ENCODE measurements around the gene IER5. TPM values are rescaled to one million over a fixed set of nuclear protein-coding genes. Genes with fewer than 3 reads are reported as not detected.
"Not testable (repeated sequence)": the region's sequence is repeated elsewhere in the genome, so short reads cannot be mapped to it uniquely, and the experiment has no call there.

The IER5 gene
- total RNA-seq, 4 donors from 2014 or later = 7.2 to 7.8 (median 7.6) TPM

DNA sequence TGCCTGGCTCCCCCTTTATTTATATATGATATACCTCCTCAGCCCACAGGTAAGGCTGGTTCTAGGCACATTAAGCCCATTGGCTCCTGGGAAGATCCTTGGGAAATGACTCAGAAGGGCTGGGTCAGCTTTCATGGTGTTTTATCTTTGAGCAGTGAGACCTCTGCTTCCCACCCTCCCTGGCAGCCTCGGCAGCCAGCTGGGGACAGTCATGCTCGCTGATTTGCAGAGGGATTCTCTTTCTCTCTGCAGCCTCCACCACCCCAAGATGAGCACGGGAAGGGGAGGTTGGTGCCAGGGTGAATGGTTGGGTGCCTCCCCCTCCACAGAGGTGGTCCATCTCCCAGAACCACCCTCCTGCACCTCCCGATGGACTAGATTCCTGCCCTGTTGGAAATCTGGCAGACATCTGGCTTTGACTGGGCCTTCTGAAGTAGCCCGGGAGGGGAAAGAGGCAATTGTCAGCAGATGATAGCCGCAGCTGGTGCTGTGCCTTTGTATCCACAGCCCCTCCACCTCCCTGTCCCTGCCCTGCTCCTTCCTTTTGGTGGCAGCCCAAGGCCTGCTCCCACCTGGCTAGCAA lies 24.6 kb downstream of the IER5 start:
- TF ChIP-seq, protein P1, sequence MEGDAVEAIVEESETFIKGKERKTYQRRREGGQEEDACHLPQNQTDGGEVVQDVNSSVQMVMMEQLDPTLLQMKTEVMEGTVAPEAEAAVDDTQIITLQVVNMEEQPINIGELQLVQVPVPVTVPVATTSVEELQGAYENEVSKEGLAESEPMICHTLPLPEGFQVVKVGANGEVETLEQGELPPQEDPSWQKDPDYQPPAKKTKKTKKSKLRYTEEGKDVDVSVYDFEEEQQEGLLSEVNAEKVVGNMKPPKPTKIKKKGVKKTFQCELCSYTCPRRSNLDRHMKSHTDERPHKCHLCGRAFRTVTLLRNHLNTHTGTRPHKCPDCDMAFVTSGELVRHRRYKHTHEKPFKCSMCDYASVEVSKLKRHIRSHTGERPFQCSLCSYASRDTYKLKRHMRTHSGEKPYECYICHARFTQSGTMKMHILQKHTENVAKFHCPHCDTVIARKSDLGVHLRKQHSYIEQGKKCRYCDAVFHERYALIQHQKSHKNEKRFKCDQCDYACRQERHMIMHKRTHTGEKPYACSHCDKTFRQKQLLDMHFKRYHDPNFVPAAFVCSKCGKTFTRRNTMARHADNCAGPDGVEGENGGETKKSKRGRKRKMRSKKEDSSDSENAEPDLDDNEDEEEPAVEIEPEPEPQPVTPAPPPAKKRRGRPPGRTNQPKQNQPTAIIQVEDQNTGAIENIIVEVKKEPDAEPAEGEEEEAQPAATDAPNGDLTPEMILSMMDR (IDR thresholded peaks at IDR 0.05) = no peak
- no peak for TF ChIP-seq POLR2A (IDR thresholded peaks at IDR 0.05)
- no peak for DNase-seq
- H3K27ac ChIP-seq = no peak overlapping the region

DNA sequence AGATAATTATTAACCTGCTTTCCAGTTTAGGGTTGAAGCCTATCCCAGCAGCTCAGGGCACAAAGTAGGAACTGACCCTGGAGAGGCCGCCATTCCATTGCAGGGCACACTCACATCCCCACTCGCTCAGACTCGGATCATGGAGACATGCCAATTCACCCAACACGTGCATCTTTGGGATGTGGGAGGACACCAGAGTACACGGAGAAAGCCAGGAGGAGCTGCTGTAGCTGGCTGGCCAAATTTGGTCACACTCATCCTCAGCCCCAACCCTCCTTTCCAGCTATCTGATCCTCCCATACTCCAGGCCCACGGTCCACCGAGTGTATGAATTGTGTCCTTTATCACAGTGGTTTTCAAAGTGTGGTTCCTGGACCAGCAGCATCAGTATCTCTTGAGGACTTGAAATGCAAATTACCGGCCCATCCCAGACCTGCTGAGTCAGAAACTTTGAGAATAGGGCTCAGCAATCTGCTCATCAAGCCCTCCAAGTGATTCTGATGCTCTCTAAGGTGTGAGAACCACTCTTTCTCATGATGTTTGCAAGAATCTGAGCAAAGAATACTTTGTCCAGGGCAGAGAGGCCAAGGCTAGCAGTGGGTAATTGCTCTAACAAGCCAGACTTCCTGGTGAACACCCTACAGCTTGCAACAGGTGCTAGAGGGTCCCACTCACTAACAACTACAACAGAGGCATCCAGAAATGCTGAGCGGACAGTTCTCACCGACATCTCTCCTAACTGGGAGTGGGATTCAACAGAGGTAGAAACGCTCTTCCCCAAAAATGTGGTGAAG lies 26.3 kb downstream of the IER5 start:
- Histone ChIP-seq H3K4me1 (peaks cover 18 to 46% of the 10 kb centered on the region in 2 donors), H3K36me3 (no peaks in the 10 kb centered on the region), H3K27ac (no peak overlapping the region), H3K4me3 (replicated peaks in 1 of 3) (no peak overlapping the region), H3K27me3 (no peaks in the 10 kb centered on the region), H3K9me3 (no peaks in the 10 kb centered on the region)
- TF ChIP-seq, protein P1 (IDR thresholded peaks at IDR 0.05) = no peak
- TF ChIP-seq POLR2A (IDR thresholded peaks at IDR 0.05) = no peak
- WGBS, 2 donors = 93 to 95% methylated on average over 11 of the region's 11 CpGs
- DNase-seq = no peak
- intact Hi-C loops (cut with DNase I) = no loop called here

More for the DNA sequence above, 24.6 kb downstream of the IER5 start:
- no peaks in the 10 kb centered on the region for H3K36me3 ChIP-seq
- H3K4me3 ChIP-seq (replicated peaks in 1 of 3) = no peak overlapping the region
- peaks cover 10 to 33% of the 10 kb centered on the region in 2 donors for H3K4me1 ChIP-seq
- intact Hi-C loops (cut with DNase I) = no loop called here
- WGBS, 2 donors = 55 to 63% methylated on average over 4 to 6 of the region's 6 CpGs
- H3K27me3 ChIP-seq = no peaks in the 10 kb centered on the region
- H3K9me3 ChIP-seq = no peaks in the 10 kb centered on the region

DNA sequence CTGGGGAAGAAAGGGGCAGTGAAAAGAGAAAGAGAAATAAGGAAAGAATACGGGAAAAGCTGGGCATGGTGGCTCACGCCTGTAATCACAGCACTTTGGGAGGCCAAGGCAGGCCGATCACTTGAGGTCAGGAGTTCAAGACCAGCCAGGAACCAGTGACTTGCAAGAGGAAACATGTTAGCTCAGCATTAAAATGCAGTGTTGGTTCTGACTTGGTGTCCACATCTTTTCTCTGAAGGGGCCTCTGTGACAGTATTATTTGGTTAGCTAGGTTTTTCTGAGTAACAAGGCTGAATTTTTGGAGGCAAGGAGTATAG lies 26.8 kb downstream of the IER5 start:
- TF ChIP-seq, protein P1 (IDR thresholded peaks at IDR 0.05) = no peak
- TF ChIP-seq POLR2A (IDR thresholded peaks at IDR 0.05) = no peak
- H3K9me3 ChIP-seq = no peaks in the 10 kb centered on the region
- DNase-seq = no peak
- H3K27me3 ChIP-seq = no peaks in the 10 kb centered on the region
- no peak overlapping the region for H3K27ac ChIP-seq
- WGBS, 2 donors = 93 to 94% methylated on average over 3 of the region's 3 CpGs
- H3K36me3 ChIP-seq = no peaks in the 10 kb centered on the region
- no peak overlapping the region for H3K4me3 ChIP-seq (replicated peaks in 1 of 3)
- intact Hi-C loops (cut with DNase I) = no loop called here
- H3K4me1 ChIP-seq = peaks cover 18 to 46% of the 10 kb centered on the region in 2 donors

DNA sequence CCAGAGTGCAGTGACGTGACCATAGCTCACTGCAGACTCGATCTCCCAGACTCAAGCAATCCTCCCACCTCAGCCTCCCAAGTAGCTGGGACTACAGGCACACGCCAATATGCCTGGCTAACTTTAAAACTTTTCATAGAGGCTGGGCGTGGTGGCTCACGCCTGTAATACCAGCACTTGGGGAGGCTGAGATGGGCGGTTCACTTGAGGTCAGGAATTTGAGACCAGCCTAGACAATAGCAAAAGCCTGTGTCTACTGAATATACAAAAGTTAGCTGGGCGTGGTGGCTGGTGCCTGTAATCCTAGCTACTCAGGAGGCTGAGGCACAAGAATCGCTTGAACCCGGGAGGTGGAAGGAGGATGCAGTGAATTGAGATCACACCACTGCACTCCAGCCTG lies 27.5 kb downstream of the IER5 start:
- 88 to 97% methylated on average over 9 of the region's 9 CpGs for WGBS, 2 donors
- H3K27me3 ChIP-seq; DNase-seq; H3K36me3 ChIP-seq; intact Hi-C loops (cut with DNase I); H3K4me3 ChIP-seq (replicated peaks in 1 of 3); H3K9me3 ChIP-seq: not testable (repeated sequence)
- peaks cover 18 to 46% of the 10 kb centered on the region in 2 donors for H3K4me1 ChIP-seq
- peak overlapping the region in 1 of 3 donors; percentile 4 for H3K27ac ChIP-seq

DNA sequence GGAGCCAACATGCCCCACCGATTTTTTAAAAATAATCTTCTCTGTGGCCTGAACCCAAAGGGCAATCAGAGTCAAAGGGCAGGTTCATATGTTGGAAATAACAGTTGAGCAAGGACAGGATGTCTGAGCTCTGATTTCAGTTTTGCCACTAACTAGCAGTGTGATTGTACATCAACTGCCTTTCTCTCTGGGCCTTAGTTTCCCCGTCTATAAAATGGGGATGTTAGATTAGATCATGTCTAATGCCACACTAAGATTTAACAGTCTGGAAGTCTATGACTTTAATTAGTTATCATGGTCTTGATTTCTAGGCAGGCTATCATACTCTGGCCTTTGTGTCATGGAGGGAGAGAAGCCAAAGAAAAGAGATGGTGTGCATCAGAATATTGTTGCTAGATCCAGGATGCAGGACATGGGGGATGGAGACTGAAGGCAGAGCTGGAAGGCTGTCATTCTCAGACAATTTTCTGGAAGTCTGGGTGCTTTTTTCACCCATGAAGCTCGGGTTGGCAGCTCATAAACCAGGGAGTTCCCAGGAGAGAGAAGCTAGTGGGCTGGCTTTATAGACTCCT lies 28.4 kb downstream of the IER5 start:
- Histone ChIP-seq H3K4me1 (peaks cover 18 to 45% of the 10 kb centered on the region in 2 donors), H3K27ac (peak overlapping the region; percentile 74 to 84 (median 80)), H3K4me3 (replicated peaks in 1 of 3) (no peak overlapping the region), H3K9me3 (no peaks in the 10 kb centered on the region), H3K36me3 (no peaks in the 10 kb centered on the region), H3K27me3 (no peaks in the 10 kb centered on the region)
- intact Hi-C loops (cut with DNase I) = no loop called here
- DNase-seq = no peak
- TF ChIP-seq, protein P1 (IDR thresholded peaks at IDR 0.05) = no peak
- TF ChIP-seq POLR2A (IDR thresholded peaks at IDR 0.05) = no peak
- 67 to 80% methylated on average over 3 of the region's 3 CpGs for WGBS, 2 donors

Measured in thyroid gland (tissue), 4 donors.